Fibroblast of lung (primary cell): ENCODE measurements around the gene IL21R. TPM values are rescaled to one million over a fixed set of nuclear protein-coding genes. Genes with fewer than 3 reads are reported as not detected.

Experiments
- DNase-seq, 2 donors: peaks; one replicate each; pipeline versions ENCODE4 v3.0.0 to v3.0.0-alpha.2; 2010; ENCODE audit warnings: low read depth in 2 of 2
- H2AFZ ChIP-seq: 2 replicates; pipeline ENCODE4 v1.5.1; 2012; ENCODE audit warnings: low read length, control low read depth, inconsistent platforms
- H3K27ac ChIP-seq: 2 replicates; pipeline ENCODE4 v1.5.1; 2011; ENCODE audit warnings: low read length, control low read depth; ENCODE audit not compliant: insufficient read depth
- H3K27me3 ChIP-seq: 2 replicates; pipeline ENCODE4 v1.5.1; 2011; ENCODE audit warnings: mild to moderate bottlenecking, low read length; ENCODE audit not compliant: control insufficient read depth, insufficient read depth
- H3K36me3 ChIP-seq: 2 replicates; pipeline ENCODE4 v1.5.1; 2011; ENCODE audit warnings: low read length; ENCODE audit not compliant: control insufficient read depth, insufficient read depth
- H3K4me1 ChIP-seq: 2 replicates; pipeline ENCODE4 v1.5.1; 2011; ENCODE audit warnings: low read length; ENCODE audit not compliant: control insufficient read depth, insufficient read depth; ENCODE audit errors: extremely low read depth
- H3K4me2 ChIP-seq: 2 replicates; pipeline ENCODE4 v1.5.1; 2011; ENCODE audit warnings: low read length, control low read depth; ENCODE audit not compliant: insufficient read depth; ENCODE audit errors: extremely low read depth
- H3K4me3 ChIP-seq, 4 experiments: fragments of 200-600 bp in 1 of 4; sonication (generic) in 1 of 4; replicated peaks in 1 of 4; 2 replicates each; pipeline ENCODE4 v1.5.1; 2011 to 2016; ENCODE audit warnings: low read length in 4 of 4, low read depth in 3 of 4, mild to moderate bottlenecking in 3 of 4, control low read depth in 2 of 4, inconsistent platforms in 1 of 4, mixed read lengths in 1 of 4; ENCODE audit not compliant: insufficient read depth in 1 of 4; ENCODE audit errors: control extremely low read depth in 1 of 4
- H3K79me2 ChIP-seq: 2 replicates; pipeline ENCODE4 v1.5.1; 2012; ENCODE audit warnings: mild to moderate bottlenecking, low read length, inconsistent platforms; ENCODE audit not compliant: control insufficient read depth, insufficient read depth
- H3K9ac ChIP-seq: 2 replicates; pipeline ENCODE4 v1.5.1; 2011; ENCODE audit warnings: mild to moderate bottlenecking, low read length, control low read depth; ENCODE audit not compliant: insufficient read depth
- H3K9me3 ChIP-seq: 2 replicates; pipeline ENCODE4 v1.5.1; 2012; ENCODE audit warnings: low read depth, low read length; ENCODE audit not compliant: control insufficient read depth, insufficient read depth
- H4K20me1 ChIP-seq: 2 replicates; pipeline ENCODE4 v1.5.1; 2011; ENCODE audit warnings: low read length; ENCODE audit not compliant: control insufficient read depth, insufficient read depth; ENCODE audit errors: extremely low read depth
- CTCF ChIP-seq, 2 donors: IDR thresholded peaks in 1 of 2; conservative IDR thresholded peaks in 1 of 2; 1 replicate in 1 of 2; 2 replicates in 1 of 2; pipeline ENCODE4 v1.5.1; 2011 to 2012; ENCODE audit warnings: low read length in 2 of 2, control low read depth in 1 of 2, inconsistent platforms in 1 of 2, low read depth in 1 of 2, mild to moderate bottlenecking in 1 of 2
- EZH2 ChIP-seq: IDR thresholded peaks from 2 replicates; pipeline ENCODE4 v1.5.1; 2012; ENCODE audit warnings: low read length, control low read depth, mild to moderate bottlenecking; ENCODE audit errors: missing control alignments
- polyA plus RNA-seq, 2 donors: library from polyadenylated mRNA; depleted of rRNA in 1 of 2; stranded (reverse) in 1 of 2; unstranded in 1 of 2; fragments of >200 nt; gene quantifications; 2 replicates each; pipeline ENCODE4 v1.2.1, GENCODE V29; 2011 to 2012; ENCODE audit warnings: missing spikeins in 1 of 2
- total RNA-seq: library from RNA; depleted of rRNA; stranded (reverse); fragments of >200 nt; gene quantifications from 2 replicates; pipeline ENCODE4 v1.2.1, GENCODE V29; 2014

The IL21R gene
- total and polyA plus RNA-seq, 2 donors (not counting 1 experiment from before 2014, with no cell fraction given) = 0.95 to 7.4 TPM

GRCh38 chr16:27410761-27411160 lies 8.8 kb downstream of the IL21R start:
- Histone ChIP-seq H3K36me3 (no peaks in the 10 kb centered on the region), H3K27ac (no peak overlapping the region), H2AFZ (no peak overlapping the region), H3K4me1 (peaks cover 3% of the 10 kb centered on the region), H3K27me3 (no peaks in the 10 kb centered on the region), H3K4me2 (no peak overlapping the region), H3K9ac (no peak overlapping the region), H3K4me3 (no peak overlapping the region), H4K20me1 (no peaks in the 10 kb centered on the region), H3K79me2 (no peaks in the 10 kb centered on the region), H3K9me3 (no peaks in the 10 kb centered on the region)
- TF ChIP-seq EZH2 (no peak), CTCF (conservative IDR thresholded peaks at IDR 0.05 in 1 of 2, IDR thresholded peaks at IDR 0.05 in 1 of 2; ENCODE audit: low read depth in 1 of 2, low read length in 2 of 2) (no peak)
- no peak for DNase-seq

GRCh38 chr16:27413956-27414355 lies 12.0 kb downstream of the IL21R start:
- Histone ChIP-seq H3K9ac (no peak overlapping the region), H3K9me3 (no peaks in the 10 kb centered on the region), H3K27me3 (no peaks in the 10 kb centered on the region), H3K79me2 (no peaks in the 10 kb centered on the region), H3K4me3 (no peak overlapping the region), H3K4me1 (no peaks in the 10 kb centered on the region), H4K20me1 (no peaks in the 10 kb centered on the region), H3K36me3 (no peaks in the 10 kb centered on the region), H3K27ac (no peak overlapping the region), H3K4me2 (no peak overlapping the region), H2AFZ (no peak overlapping the region)
- no peak for DNase-seq
- TF ChIP-seq CTCF (conservative IDR thresholded peaks at IDR 0.05 in 1 of 2, IDR thresholded peaks at IDR 0.05 in 1 of 2; ENCODE audit: low read depth in 1 of 2, low read length in 2 of 2) (no peak), EZH2 (no peak)

GRCh38 chr16:27414788-27415431 lies 12.9 kb downstream of the IL21R start:
- H4K20me1 ChIP-seq = no peaks in the 10 kb centered on the region
- no peak overlapping the region for H3K27ac ChIP-seq
- H3K4me2 ChIP-seq = no peak overlapping the region
- TF ChIP-seq EZH2 (no peak), CTCF (conservative IDR thresholded peaks at IDR 0.05 in 1 of 2, IDR thresholded peaks at IDR 0.05 in 1 of 2; ENCODE audit: low read depth in 1 of 2, low read length in 2 of 2) (no peak)
- no peaks in the 10 kb centered on the region for H3K36me3 ChIP-seq
- no peak overlapping the region for H3K4me3 ChIP-seq
- no peaks in the 10 kb centered on the region for H3K4me1 ChIP-seq
- no peaks in the 10 kb centered on the region for H3K9me3 ChIP-seq
- H3K79me2 ChIP-seq = no peaks in the 10 kb centered on the region
- no peak overlapping the region for H3K9ac ChIP-seq
- H3K27me3 ChIP-seq = no peaks in the 10 kb centered on the region
- DNase-seq = no peak
- no peak overlapping the region for H2AFZ ChIP-seq
